ENCODE data around the gene SGCD. TPM values are rescaled to one million over a fixed set of nuclear protein-coding genes. Genes with fewer than 3 reads are reported as not detected.

SGCD gene
- total RNA-seq, 1 donor from 2014 or later = 3.9 TPM

GRCh38 chr5:156500755-156501154 is 173.8 kb downstream of the SGCD start:
- DNase-seq (ENCODE audit: low spot score) = no peak

DNA sequence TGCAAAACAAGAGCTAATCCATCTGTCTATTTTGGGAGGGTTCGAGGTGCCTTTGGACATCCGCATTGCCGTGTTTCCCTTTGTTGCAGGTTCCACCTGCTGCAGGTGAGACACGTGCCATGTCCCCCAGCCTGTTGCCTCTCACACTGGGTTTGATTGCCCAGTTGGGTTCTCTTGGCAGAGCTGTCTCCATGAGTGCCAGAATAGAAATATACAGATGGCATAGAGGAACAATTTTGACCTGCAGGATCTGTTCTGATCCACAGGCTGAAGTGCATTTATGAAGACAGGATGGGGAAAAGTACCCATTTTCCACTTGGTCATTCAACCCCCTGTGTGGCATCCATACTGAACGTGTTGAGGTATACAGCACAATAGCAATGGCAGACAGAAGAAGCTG is 178.1 kb downstream of the SGCD start:
- no peak for DNase-seq (ENCODE audit: low spot score)

GRCh38 chr5:156513123-156513815 is 186.3 kb downstream of the SGCD start:
- DNase-seq (ENCODE audit: low spot score) = no peak

GRCh38 chr5:156515121-156515520 is 188.2 kb downstream of the SGCD start:
- DNase-seq (ENCODE audit: low spot score) = no peak

DNA sequence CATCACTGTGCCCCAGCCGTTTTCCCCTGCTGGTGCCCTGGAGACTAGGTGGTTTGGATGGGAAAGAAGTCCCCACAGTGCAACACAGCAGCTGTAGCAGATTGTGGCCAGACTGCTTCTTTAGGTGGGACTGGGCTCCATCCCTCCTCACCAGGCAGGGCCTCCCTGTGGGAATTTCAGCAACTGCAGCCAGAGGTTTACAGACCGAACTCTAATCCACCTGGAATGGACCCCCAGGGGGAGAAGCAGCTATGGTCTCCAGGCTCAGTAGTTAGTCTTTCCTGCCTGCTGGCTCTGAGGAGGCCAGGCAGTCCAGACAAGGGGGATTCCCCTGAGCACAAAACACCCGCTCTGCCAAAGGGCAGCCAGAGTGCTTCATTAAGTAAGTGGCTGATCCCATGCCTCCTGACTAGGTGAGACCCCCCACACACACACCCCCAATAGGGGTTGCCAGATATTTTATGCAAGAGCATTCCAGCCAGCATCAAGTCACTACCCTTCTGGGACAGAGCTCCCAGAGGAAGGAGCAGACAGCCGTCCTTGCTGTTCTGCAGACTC is 188.9 kb downstream of the SGCD start:
- DNase-seq (ENCODE audit: low spot score) = no peak

DNA sequence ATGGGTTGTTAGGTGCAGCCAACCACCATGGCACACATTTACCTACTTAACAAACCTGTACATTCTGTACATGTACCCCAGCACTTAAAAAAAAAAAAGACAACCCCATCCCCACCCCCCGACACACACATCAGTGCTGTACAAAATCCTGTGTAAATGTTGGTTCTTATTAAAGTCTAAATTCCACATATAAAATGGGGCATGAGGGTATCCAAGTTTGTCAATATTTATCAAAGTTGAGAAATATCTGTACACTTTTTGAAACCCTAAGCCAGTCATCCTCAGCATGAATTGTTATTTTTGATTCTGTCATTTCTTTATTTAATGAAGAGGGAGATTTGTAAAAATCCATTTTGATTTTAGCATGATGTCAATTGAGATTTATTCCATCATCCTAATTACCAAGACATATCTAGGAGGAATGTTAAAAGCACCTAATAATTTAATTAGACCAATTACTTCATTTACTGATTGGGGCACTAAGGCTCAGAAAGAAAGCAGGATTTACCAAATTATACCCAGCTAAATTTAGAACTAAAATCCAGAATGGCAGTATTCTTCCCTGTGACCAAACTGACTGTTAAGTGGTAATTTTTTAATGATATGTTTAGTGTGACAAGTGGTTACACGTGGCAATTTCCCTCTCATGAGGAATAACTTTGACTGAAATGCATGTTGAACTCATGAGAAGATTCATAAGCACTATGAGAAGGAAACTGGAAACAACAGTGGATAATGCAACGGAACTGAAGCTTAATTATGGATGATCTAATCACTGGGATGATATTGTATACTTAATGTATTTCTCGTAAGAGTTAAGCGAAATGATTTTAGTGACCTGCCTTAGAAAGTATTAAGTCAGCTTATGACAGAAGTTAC is 195.9 kb downstream of the SGCD start:
- DNase-seq (ENCODE audit: low spot score) = no peak

DNA sequence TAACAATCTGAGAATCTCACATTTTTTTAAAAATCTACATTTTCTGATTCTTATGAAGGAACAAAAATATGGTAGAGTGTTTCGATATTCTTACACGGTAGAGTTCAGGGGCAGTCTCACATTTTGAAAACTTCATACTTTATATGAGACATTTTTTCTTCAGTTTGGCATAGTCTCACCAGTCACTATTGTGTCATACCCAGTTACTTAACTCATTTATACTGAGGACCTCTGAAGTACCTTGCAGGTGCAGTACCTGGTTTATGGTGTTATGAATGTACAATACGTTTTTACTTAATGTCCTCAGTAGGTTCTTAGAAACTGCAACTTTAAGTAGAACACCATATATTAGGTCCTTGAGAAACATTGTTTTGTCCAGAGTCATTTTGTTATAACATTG is 196.6 kb downstream of the SGCD start:
- no peak for DNase-seq (ENCODE audit: low spot score)

DNA sequence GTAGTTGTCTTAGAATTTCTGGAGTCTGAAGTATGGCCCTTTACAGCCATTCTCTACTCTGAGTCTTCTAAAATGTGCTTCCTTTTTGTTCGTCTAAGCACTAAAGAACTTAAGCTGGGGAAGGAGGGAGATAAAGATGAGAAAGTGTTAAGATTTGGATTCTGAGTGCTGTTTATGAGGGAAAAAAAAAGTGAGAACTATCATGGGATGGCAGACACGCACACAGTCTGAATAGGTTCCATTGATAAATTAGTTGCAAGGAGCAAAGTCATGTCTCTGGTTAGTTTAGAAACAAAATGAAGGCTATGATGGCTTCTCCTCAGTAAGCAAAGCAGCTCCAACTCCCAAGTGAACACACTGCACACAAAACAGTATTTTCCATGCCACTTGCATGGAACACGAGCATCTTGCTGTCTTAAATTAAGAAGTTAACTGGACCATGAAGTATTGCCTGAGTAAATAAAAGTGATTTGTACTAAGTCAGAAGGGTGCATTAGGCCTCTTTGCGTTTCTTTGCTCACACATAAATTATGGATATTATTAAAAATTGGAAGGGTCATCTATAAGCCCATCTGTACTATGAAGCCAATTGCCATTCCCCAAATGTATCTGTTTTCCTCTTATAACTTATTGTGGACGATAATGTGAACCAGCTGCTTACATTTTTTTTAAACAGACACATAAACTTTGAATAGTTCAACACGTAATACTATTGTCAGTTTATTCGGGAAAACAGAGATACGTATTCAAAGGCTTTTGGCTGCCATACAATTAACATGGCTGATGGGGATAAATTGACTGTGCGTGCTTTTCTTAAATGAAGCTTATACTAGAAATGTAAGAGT is 199.3 kb downstream of the SGCD start:
- DNase-seq (ENCODE audit: low spot score) = no peak

GRCh38 chr5:156527611-156528010 is 200.6 kb downstream of the SGCD start:
- no peak for DNase-seq (ENCODE audit: low spot score)

- DNase-seq (ENCODE audit: low spot score) = no peak
Observed at GRCh38 chr5:156528673-156529072, 201.7 kb downstream of the SGCD start.

GRCh38 chr5:156529892-156530291 is 202.9 kb downstream of the SGCD start:
- DNase-seq (ENCODE audit: low spot score) = no peak

DNA sequence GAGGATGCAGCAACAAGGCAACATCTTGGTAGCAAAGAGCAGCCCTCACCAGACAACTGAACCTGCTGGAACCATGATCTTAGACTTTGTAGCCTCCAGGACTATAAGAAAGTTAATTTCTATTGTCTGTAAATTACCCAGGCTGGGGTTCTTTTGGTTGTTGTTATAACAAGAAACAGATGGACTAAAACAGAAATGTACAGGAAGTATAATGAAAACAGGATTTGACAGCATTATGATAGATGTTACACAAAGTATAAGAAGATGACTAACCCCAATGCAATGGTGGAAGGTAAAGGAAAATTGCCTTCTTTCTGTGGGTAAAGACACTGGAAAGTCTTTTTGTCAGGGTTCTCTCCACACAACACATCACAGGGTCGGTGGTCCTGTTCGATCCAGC is 204.2 kb downstream of the SGCD start:
- no peak for DNase-seq (ENCODE audit: low spot score)

- no peak for DNase-seq (ENCODE audit: low spot score)
Observed at GRCh38 chr5:156532921-156533320, 206.0 kb downstream of the SGCD start.

GRCh38 chr5:156534085-156534484 is 207.1 kb downstream of the SGCD start:
- no peak for DNase-seq (ENCODE audit: low spot score)

DNA sequence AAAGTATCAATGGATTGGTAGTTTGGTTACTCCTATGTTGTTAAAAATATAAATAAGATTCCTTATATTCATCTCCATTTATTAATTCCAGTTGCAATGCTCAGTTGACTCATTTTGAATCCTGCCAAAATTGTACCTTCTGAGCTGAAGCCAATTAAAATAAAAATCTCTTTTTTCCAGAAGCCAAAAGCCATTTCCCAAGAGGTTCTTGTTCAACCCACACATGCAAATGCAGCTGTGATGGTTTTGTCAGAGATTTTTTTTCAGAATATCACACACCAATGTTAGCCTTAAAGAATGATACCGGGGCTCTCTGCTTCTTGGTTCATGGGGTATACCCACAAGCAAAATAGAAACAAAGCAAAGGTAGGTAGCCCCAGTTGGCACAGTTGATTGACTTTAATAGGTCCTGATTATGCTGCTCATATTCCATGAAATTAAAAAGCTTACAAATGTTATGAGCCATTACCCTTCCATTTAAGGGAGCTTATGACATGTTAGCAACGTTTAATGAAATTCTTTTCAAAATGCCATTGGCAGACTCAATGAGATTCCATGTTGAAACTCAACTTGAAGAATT is 208.0 kb downstream of the SGCD start:
- no peak for DNase-seq (ENCODE audit: low spot score)

GRCh38 chr5:156540491-156540890 is 213.5 kb downstream of the SGCD start:
- DNase-seq (ENCODE audit: low spot score) = no peak

DNA sequence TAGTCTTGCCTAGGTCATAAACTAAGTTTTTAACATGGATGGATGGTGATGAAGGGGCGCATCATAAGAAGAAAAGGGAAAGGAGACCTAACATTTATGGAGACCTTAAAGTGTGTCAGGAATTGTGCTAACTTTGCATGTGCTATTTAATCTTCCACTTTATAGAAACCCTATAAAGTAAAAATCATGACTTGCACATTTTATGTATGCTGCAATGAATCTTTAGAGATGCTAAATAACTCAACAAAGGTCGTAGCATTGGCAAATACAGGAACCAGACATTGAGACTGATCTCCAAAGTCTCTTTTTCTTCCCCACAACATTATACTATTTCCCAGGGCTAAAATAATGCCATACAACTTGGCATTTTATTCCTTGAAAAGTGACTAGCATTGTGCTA is 214.6 kb downstream of the SGCD start:
- DNase-seq (ENCODE audit: low spot score) = no peak

- DNase-seq (ENCODE audit: low spot score) = no peak
Observed at GRCh38 chr5:156543348-156544145, 216.6 kb downstream of the SGCD start.

GRCh38 chr5:156552855-156553358 is 225.9 kb downstream of the SGCD start:
- no peak for DNase-seq (ENCODE audit: low spot score)
